ENCODE data around the gene NFU1. TPM values are rescaled to one million over a fixed set of nuclear protein-coding genes. Genes with fewer than 3 reads are reported as not detected.
"Not testable (repeated sequence)": the region's sequence is repeated elsewhere in the genome, so short reads cannot be mapped to it uniquely, and the experiment has no call there.

Gene NFU1
- total RNA-seq, 1 donor from 2014 or later: 44.9 TPM

DNA sequence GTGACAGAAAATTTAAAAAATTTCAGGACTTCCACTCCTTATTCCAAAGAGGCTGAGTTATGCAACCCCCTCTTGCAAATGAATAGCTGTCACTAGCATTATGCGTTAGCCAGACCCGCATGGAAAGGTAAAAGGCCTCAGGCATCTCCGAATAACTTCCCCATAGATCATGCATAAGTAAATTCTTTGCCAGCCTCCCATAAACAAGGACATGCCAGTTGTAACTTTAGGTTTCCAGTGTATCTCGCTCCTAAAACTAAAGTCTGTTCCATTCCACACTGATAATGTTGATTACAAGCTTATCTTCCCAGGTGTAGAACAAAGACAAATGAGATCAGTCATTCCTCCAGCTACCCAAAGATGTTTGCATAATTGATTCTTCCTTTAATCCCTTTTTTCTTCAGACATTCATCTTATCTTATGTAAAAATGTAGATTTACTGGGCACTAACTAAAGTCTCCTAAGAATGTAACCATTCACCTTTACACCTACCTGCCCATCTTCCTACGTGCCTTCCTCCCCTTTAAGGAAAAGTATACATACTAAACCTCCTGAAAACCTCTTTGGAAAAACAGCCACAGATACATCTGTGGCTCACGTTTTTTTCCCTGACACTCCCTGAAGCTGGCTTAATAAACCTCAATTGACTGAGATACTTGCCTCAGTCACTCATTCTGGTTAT lies 13.6 kb upstream of the NFU1 start:
- no peak for DNase-seq

- DNase-seq: no peak
These were observed 12.7 kb upstream of the NFU1 start for GRCh38 chr2:69449906-69450305.

DNA sequence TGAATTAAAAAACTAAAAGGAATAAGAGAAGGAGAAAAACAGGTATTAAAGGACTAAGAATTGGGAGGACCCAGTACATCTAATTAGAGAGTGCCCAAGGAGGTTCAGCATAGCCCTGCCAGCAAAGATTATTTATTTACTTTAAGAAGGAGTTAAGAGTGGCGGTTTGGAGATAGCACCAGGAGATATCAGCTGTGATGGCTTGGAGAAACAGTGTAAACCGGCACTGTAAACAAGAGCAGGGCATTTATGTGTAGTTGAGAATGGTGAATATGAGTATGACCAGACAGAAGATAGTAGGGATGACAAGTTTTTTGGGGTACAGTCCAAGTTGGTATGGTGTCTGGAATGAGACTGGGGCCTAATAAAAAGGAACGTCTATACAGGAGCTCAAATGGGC lies 6.4 kb upstream of the NFU1 start:
- DNase-seq: not testable (repeated sequence)

- not testable (repeated sequence) for DNase-seq
These were observed 2.3 kb upstream of the NFU1 start for GRCh38 chr2:69439499-69439898.

- DNase-seq: no peak
These were observed 1.3 kb upstream of the NFU1 start for GRCh38 chr2:69438580-69438979.

DNA sequence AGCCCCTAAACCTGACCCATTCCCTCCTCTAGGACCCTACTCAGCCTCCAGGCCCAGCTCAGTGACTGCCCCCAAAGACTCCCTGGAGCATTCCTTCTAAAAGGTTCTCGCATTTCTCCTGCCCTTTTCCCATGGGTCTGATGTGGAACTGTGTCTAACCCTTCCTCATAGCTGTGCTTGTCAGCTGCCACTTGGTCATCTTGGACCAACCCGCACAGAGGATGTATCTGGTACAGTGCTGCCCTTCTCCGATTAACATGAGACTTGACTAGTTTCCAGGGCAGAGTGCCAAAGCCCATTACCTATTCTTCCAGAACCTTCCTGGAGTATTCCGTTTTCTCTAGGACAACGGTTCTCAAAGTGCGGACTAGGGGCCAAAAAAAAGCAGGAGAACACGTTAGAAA lies 518 bp upstream of the NFU1 start:
- peak; percentile 71 for DNase-seq

DNA sequence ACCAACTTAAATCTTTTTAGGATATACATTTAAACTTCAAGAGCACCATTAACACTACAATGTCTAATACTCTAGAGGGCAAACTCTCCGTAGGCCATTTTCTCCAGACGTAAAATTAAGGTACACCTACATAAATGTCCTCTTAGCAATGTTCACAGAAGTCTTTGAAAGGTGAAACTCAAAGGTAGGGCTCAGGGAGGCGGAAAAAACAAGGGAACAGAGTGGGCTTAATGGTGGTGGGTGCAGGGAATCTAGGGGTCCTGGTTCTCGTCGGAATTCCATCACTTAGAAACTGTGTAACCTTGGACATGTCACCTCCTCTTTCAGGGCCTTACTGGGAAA lies 668 bp downstream of the NFU1 start:
- DNase-seq: no peak

GRCh38 chr2:69434753-69435152 lies 2.5 kb downstream of the NFU1 start:
- no peak for DNase-seq

DNA sequence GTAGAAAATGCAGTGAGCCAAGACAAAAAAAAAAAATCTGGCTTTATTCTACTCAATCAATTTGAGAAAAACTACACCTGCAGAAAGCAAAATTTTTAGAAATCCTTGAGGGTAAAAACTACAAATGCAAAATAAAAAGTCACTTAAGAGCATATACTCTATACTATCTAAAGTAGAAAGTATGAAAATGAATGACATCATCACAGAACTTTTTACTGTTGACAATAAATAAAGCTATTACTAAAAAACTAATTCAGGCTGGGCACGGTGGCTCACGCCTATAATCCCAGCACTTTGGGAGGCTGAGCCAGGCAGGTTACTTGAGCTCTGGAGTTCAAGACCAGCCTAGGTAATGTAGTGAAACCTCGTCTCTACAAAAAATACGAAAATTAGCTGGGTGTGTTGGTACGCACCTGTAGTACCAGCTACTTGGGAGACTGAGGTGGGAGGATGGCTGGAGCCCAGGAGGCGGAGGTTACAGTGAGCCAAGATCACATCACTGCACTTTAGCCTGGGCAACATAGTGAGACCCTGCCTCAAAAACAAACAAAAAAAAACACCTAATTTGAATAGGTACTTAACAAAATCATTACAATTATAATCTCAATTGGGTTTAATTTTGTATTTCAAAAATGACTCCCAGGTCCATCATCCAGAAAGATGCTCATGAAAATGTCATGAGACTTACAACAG lies 7.6 kb downstream of the NFU1 start:
- no peak for DNase-seq

- DNase-seq: no peak
These were observed 8.3 kb downstream of the NFU1 start for GRCh38 chr2:69428981-69429380.

DNA sequence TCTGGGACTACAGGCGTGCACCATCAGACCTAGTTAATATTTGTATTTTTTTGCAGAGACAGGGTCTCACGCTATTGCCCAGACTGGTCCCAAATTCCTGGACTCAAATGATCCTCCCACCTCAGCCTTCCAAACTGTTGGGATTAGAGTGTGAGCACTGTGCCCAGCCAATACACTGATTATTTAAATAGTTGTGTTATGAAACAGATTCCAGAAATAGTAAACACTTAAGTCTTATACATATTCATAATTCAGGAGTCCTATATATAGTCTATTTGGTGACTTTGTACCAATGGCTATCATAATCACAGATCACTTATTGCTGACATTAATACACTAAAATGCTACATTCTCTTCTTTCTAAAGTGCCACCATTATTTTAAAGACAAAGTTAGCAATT lies 12.8 kb downstream of the NFU1 start:
- no peak for DNase-seq

GRCh38 chr2:69422198-69422597 lies 15.0 kb downstream of the NFU1 start:
- DNase-seq: no peak

DNA sequence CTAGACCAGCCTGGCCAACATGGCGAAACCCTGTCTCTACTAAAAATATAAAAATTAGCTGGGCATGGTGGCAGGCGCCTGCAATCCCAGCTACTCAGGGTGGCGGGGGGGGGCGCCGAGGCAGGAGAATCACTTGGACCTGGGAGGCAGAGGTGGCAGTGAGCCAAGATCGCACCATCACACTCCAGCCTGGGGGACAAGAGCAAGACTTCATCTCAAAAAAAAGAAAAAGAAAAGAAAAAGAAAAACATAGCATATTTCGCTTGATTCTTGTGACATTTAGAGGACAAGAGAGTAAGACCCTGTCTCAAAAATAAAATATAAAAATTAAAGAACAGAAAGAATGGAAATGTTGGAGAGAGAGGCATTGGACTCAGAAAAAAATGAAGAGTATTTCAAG lies 18.1 kb downstream of the NFU1 start:
- DNase-seq: not testable (repeated sequence)

DNA sequence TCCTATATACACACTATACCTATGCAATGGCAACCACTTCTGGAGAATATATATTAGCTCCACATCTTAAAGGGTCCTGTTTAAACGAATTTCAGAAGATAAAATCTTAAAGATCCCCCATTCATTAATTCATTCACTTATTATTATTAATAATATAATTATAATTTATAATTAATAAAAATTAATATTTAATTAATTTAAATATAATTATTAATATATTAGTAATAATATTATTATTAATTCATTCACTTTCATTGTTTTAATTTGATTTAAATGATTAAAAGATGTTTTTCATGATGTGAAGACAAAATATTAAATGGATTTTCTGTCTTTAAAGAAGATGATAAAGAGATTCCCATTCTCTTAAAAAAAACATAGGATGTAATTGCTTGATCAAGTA lies 21.1 kb downstream of the NFU1 start:
- DNase-seq: no peak

- no peak for DNase-seq
These were observed 26.1 kb downstream of the NFU1 start for GRCh38 chr2:69411120-69411519.

DNA sequence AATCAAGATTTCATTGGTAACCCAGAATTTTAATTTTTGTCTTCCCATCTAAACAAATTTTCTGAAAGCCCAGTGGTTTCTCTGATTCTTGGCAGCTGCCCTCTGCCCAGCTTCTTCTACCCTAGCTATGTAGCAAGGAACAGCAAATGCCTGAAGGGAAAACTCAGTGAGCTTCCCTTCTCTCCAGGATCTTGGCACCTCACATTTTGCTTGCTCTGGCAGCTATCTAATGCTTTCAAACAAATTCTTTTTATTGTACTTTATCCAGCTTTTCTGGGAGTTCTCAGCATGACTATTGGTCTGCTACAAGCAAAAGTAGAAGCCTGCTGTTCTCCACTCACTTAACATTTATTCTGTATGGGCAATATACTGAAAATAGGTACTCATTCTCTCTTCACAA lies 31.9 kb downstream of the NFU1 start:
- no peak for DNase-seq

- no peak for DNase-seq
These were observed 37.1 kb downstream of the NFU1 start for GRCh38 chr2:69400121-69400520.

DNA sequence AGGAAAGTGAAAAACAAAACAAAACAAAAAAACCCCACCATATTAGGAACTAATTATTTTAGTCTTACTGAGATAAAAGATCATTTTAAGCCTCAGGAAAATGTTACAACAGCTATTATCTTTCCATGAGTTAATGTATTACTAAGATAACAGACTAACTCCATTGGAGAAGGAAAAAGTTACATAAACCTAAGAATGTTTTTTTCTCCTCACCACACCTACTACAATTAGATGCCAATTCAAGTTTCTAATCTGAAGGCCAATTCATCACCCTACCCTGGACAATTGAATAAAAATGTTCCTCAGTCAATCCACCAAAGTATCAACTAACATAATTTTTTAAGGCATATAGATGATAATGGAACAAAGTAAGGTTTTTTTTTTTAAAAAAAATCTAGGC lies 40.0 kb downstream of the NFU1 start:
- no peak for DNase-seq

GRCh38 chr2:69395866-69396265 lies 41.4 kb downstream of the NFU1 start:
- no peak for DNase-seq

DNA sequence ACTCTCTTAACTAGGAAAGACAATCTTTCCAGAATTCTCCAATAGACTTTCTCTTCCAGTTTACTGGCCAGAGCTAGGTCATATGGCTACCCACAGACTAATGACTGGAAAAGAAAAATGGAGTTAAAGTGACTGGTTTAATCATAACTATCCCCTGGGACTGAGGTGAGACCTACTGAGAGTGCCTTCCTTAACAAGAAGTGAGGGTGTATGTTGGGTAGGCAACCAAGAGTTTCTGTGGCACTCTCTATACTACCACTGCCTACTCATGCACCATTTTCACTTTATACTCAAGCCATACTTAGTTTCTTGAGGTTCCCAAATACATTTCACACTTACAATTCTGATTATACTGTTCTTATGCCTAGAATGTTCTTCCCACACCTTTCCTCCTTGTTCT lies 43.3 kb downstream of the NFU1 start:
- no peak for DNase-seq

- no peak for DNase-seq
These were observed 46.8 kb downstream of the NFU1 start for GRCh38 chr2:69390471-69390870.

DNA sequence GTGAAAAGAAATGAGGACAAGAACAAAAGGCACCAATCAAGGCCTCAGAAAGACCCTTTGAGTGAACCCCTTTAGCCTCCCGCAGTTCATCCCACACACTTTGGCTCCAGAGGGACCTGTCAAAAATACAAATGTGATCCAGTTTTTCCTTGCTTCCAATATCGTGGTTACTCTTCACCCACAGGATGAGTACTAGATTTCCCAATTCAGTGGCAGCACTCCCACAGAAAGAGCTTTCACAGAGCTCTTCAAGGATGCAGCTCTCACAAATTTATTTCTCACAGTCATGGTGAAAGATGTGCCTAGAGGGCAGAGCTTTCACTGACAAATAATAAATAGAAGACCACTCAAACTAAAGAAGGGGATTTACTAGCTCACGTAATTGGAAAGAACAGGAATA lies 47.2 kb downstream of the NFU1 start:
- no peak for DNase-seq

- no peak for DNase-seq
These were observed 48.0 kb downstream of the NFU1 start for GRCh38 chr2:69389271-69389670.

GRCh38 chr2:69387770-69388481 lies 49.3 kb downstream of the NFU1 start:
- DNase-seq: no peak

All from dermis blood vessel endothelial cell (primary cell).